PC-3 (cell line): Measurements from ENCODE around the gene OR10S1. TPM values are rescaled to one million over a fixed set of nuclear protein-coding genes. Genes with fewer than 3 reads are reported as not detected.

ENCODE experiments used
- ATAC-seq: fragments of 200-7000 bp; cut with Tn5 transposase; 2 replicates; pipeline ENCODE4 v1.9.1; 2020; ENCODE audit warnings: mild to moderate bottlenecking, moderate library complexity
- BruUV-seq: library from RNA; stranded (reverse); fragments of 400-500 nt; replicated peaks from 2 replicates; lab custom pipeline; 2021; lab: Mats Ljungman, UMichigan
- CTCF ChIA-PET: fragments of 300-600 bp; sonication (Branson Sonifier 250); formaldehyde crosslinking; loops from one replicate; lab custom pipeline; 2022; ENCODE audit warnings: antibody characterized with exemption; lab: Charles Lee
- POLR2A ChIA-PET: fragments of 300-600 bp; sonication (Branson Sonifier 250); formaldehyde crosslinking; loops from one replicate; lab custom pipeline; 2022; ENCODE audit warnings: antibody characterized with exemption; ENCODE audit not compliant: unreplicated experiment; lab: Charles Lee
- DNase-seq: peaks from one replicate; pipeline ENCODE4 v3.0.0-alpha.2; 2015
- H2AFZ ChIP-seq: fragments of 300-600 bp; sonication (generic); 2 replicates; pipeline ENCODE4 v1.6.0; 2016; ENCODE audit warnings: antibody characterized with exemption, low read length
- H3F3A ChIP-seq: fragments of 300-600 bp; sonication (generic); one replicate; pipeline ENCODE4 v1.6.0; 2017; ENCODE audit warnings: antibody characterized with exemption, low read length, control low read depth, mild to moderate bottlenecking; ENCODE audit not compliant: unreplicated experiment
- H3K27ac ChIP-seq: fragments of 300-600 bp; sonication (generic); 2 replicates; pipeline ENCODE4 v1.5.1; 2016; ENCODE audit warnings: mild to moderate bottlenecking, low read length
- H3K27me3 ChIP-seq: fragments of 300-600 bp; sonication (generic); 2 replicates; pipeline ENCODE4 v1.6.1; 2016; ENCODE audit warnings: low read length, mixed read lengths
- H3K36me3 ChIP-seq: fragments of 300-600 bp; sonication (generic); 2 replicates; pipeline ENCODE4 v1.6.1; 2016; ENCODE audit warnings: low read depth, mixed run types, low read length, mixed read lengths
- H3K4me1 ChIP-seq: fragments of 300-600 bp; sonication (generic); 2 replicates; pipeline ENCODE4 v1.5.1; 2016; ENCODE audit warnings: low read length; ENCODE audit not compliant: insufficient read depth
- H3K4me2 ChIP-seq: fragments of 300-600 bp; sonication (generic); 2 replicates; pipeline ENCODE4 v1.6.0; 2016; ENCODE audit warnings: low read length
- H3K4me3 ChIP-seq: fragments of 300-600 bp; sonication (generic); 2 replicates; pipeline ENCODE4 v1.5.1; 2016; ENCODE audit warnings: mild to moderate bottlenecking, low read length, mixed read lengths
- H3K79me2 ChIP-seq: fragments of 300-600 bp; sonication (generic); 2 replicates; pipeline ENCODE4 v1.6.1; 2017; ENCODE audit warnings: low read length, mixed read lengths
- H3K9ac ChIP-seq: fragments of 300-600 bp; sonication (generic); 2 replicates; pipeline ENCODE4 v1.6.0; 2016; ENCODE audit warnings: mild to moderate bottlenecking, low read length
- H3K9me2 ChIP-seq: fragments of 300-600 bp; sonication (generic); replicated peaks from 2 replicates; pipeline ENCODE4 v1.6.1; 2016; ENCODE audit warnings: mixed run types, low read length, mixed read lengths
- H3K9me3 ChIP-seq: fragments of 300-600 bp; sonication (generic); 2 replicates; pipeline ENCODE4 v1.6.1; 2016; ENCODE audit warnings: low read length, mixed read lengths
- H4K20me1 ChIP-seq: fragments of 300-600 bp; sonication (generic); 2 replicates; pipeline ENCODE4 v1.6.1; 2016; ENCODE audit warnings: low read length, mixed read lengths
- CTCF ChIP-seq: fragments of 300-600 bp; sonication (generic); conservative IDR thresholded peaks from 2 replicates; pipeline ENCODE4 v1.5.1; 2017; ENCODE audit warnings: antibody characterized with exemption, low read depth, mild to moderate bottlenecking, low read length
- EZH2 ChIP-seq: fragments of 300-600 bp; sonication (generic); IDR thresholded peaks from one replicate; pipeline ENCODE4 v1.6.1; 2017; ENCODE audit warnings: antibody characterized with exemption, mild to moderate bottlenecking, low read length; ENCODE audit not compliant: unreplicated experiment
- EZH2phosphoT487 ChIP-seq: fragments of 300-600 bp; sonication (generic); IDR thresholded peaks from 2 replicates; pipeline ENCODE4 v1.6.1; 2018; ENCODE audit warnings: mild to moderate bottlenecking, antibody characterized with exemption, low read length, borderline replicate concordance
- intact Hi-C: fragments of 100-400 bp; cut with micrococcal nuclease; formaldehyde crosslinking; loops from 2 replicates; pipeline ENCODE4 v1.9.0; 2023
- total RNA-seq: library from RNA; depleted of rRNA; stranded (reverse); fragments of >200 nt; gene quantifications from 2 replicates; pipeline ENCODE4 v1.2.3, GENCODE V29; 2014

OR10S1 gene
- total RNA-seq, 1 experiment from 2014 or later: not detected

- H3K4me3 ChIP-seq: no peak overlapping the region
- no peaks in the 10 kb centered on the region for H3K9me3 ChIP-seq
- no peak for DNase-seq
- no peaks in the 10 kb centered on the region for H3K9me2 ChIP-seq
- ChIA-PET POLR2A (no interaction called here), CTCF (no interaction called here)
- no peaks in the 10 kb centered on the region for H3K4me1 ChIP-seq
- no peak for ATAC-seq
- no peaks in the 10 kb centered on the region for H3K79me2 ChIP-seq
- H3K27ac ChIP-seq: no peak overlapping the region
- peaks cover 48% of the 10 kb centered on the region for H3K27me3 ChIP-seq
- TF ChIP-seq CTCF: no peak
- no peaks in the 10 kb centered on the region for H4K20me1 ChIP-seq
- H2AFZ ChIP-seq: no peak overlapping the region
- H3F3A ChIP-seq: no peaks in the 10 kb centered on the region
- intact Hi-C loops: no loop called here
- H3K4me2 ChIP-seq: no peak overlapping the region
- no peaks in the 10 kb centered on the region for H3K36me3 ChIP-seq
- BruUV-seq: no TSS peak
- H3K9ac ChIP-seq: no peak overlapping the region
Observed at GRCh38 chr11:123945132-123945531, 32.4 kb downstream of the OR10S1 start.

GRCh38 chr11:123943738-123944137 is 33.8 kb downstream of the OR10S1 start, which contains the start of gene OR6T1:
Gene OR6T1, minus strand, starts transcription at chr11:123943838. Its CDS starts 0 bp downstream, at chr11:123943838.
- Histone ChIP-seq H3K9me3 (no peaks in the 10 kb centered on the region), H3K27me3 (peaks cover 57% of the 10 kb centered on the region), H3F3A (no peaks in the 10 kb centered on the region), H3K79me2 (no peaks in the 10 kb centered on the region), H3K9me2 (no peaks in the 10 kb centered on the region), H3K4me1 (no peaks in the 10 kb centered on the region), H3K4me2 (no peak within 1 kb of the TSS), H2AFZ (no peak within 1 kb of the TSS), H3K36me3 (no peaks in the 10 kb centered on the region), H3K9ac (no peak within 1 kb of the TSS), H4K20me1 (no peaks in the 10 kb centered on the region), H3K4me3 (no peak within 1 kb of the TSS), H3K27ac (no peak within 1 kb of the TSS)
- DNase-seq (no peak), ATAC-seq (no peak)
- ChIA-PET CTCF (no interaction called here), POLR2A (no interaction called here)
- intact Hi-C loops: no loop called here
- no peak for TF ChIP-seq EZH2
- no peak for TF ChIP-seq EZH2phosphoT487
- TF ChIP-seq CTCF: no peak
- no TSS peak for BruUV-seq

GRCh38 chr11:123942413-123942812 is 35.2 kb downstream of the OR10S1 start:
- Histone ChIP-seq H3K79me2 (no peaks in the 10 kb centered on the region), H3K36me3 (no peaks in the 10 kb centered on the region), H3K9me2 (no peaks in the 10 kb centered on the region), H4K20me1 (no peaks in the 10 kb centered on the region), H3K9me3 (no peaks in the 10 kb centered on the region), H3K4me2 (no peak overlapping the region), H3K27ac (no peak overlapping the region), H3K4me3 (no peak overlapping the region), H3F3A (no peaks in the 10 kb centered on the region), H2AFZ (no peak overlapping the region), H3K9ac (no peak overlapping the region), H3K4me1 (no peaks in the 10 kb centered on the region), H3K27me3 (peaks cover 58% of the 10 kb centered on the region)
- TF ChIP-seq EZH2phosphoT487 (no peak), EZH2 (no peak), CTCF (no peak)
- no peak for ATAC-seq
- DNase-seq: no peak
- ChIA-PET CTCF (no interaction called here), POLR2A (no interaction called here)
- BruUV-seq: no TSS peak
- intact Hi-C loops: no loop called here
